ENCODE data around the gene IGFBP5. TPM values are rescaled to one million over a fixed set of nuclear protein-coding genes. Genes with fewer than 3 reads are reported as not detected.

The IGFBP5 gene
- total and polyA plus RNA-seq, 2 donors (not counting 3 experiments of a cell fraction or from before 2014, with no cell fraction given) = 0.06 TPM; not detected in 1

DNA sequence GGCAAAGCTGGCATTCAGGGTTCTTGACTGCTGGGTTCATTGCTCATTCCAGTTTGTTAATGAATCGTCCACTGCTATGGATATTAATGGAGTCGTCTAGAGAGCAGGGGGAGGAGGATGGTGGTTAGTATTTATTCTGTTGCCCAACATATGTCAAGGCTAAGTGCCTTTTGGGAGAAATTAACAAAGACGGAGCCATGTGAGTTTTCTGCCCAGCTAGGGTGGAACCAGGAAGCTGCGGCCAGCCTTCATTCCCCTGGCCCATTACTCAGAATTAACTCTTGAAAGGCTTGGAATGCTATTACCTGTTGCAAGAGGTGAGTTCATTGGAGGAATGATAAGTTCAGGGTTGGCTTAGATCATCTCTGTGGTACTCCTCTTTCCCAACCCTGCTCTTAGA lies 42.8 kb downstream of the IGFBP5 start:
- H3K36me3 ChIP-seq (ENCODE audit: control insufficient read depth in 2 of 2, extremely low read depth in 1 of 2, insufficient read depth in 2 of 2, low read length in 2 of 2) = no peaks in the 10 kb centered on the region
- dilution Hi-C loops (cut with MboI; ENCODE audit: extremely low pct_ligation_motif_present, low sequenced_read_pairs) = loop anchor here (10.0 kb wide), 1 partner anchor 128 kb away; no protein-coding TSS in a partner anchor
- no peaks in the 10 kb centered on the region for H4K20me1 ChIP-seq (replicated peaks; ENCODE audit: control insufficient read depth, extremely low read depth, insufficient read depth, low read length)
- no TSS peak for BruUV-seq (replicated peaks)
- no peak overlapping the region for H3K4me3 ChIP-seq (replicated peaks in 1 of 3; ENCODE audit: insufficient read depth in 1 of 3, low read depth in 1 of 3, low read length in 3 of 3)
- ChIA-PET POLR2A (no interaction called here), CTCF (interaction anchor here (1.3 kb wide), 1 partner anchor 9 kb away, joined by 4 read pairs; no protein-coding TSS in a partner anchor)
- no peaks in the 10 kb centered on the region for H3K9me1 ChIP-seq (replicated peaks; ENCODE audit: control insufficient read depth, extremely low read depth, insufficient read depth, low read length)
- DNase-seq (ENCODE audit: low read depth, low spot score) = no peak
- H3K4me2 ChIP-seq (ENCODE audit: insufficient read depth, low read length) = no peak overlapping the region
- intact Hi-C loops (cut with micrococcal nuclease) = no loop called here
- H3K27me3 ChIP-seq (ENCODE audit: control insufficient read depth in 2 of 2, insufficient read depth in 2 of 2, low read length in 2 of 2) = no peaks in the 10 kb centered on the region
- no peak overlapping the region for H2AFZ ChIP-seq (ENCODE audit: low read depth, low read length)
- TF ChIP-seq POLR2A (IDR thresholded peaks at IDR 0.05; ENCODE audit: low read depth, low read length) (no peak), JUN (IDR thresholded peaks at IDR 0.05; ENCODE audit: borderline replicate concordance, insufficient read depth, insufficient read length, low read depth) (no peak), MYC (IDR thresholded peaks at IDR 0.05; ENCODE audit: low read depth, low read length) (no peak), EZH2 (IDR thresholded peaks at IDR 0.05; ENCODE audit: borderline replicate concordance, low read depth, low read length, severe bottlenecking) (no peak), GATA2 (IDR thresholded peaks at IDR 0.05; ENCODE audit: insufficient read depth, insufficient read length, low read depth, low read length) (no peak)
- H3K4me1 ChIP-seq (ENCODE audit: control insufficient read depth, extremely low read depth, insufficient read depth, low read length) = peaks cover 17% of the 10 kb centered on the region
- no peaks in the 10 kb centered on the region for H3K9me3 ChIP-seq (replicated peaks; ENCODE audit: control insufficient read depth, insufficient read depth, low read length)
- H3K79me2 ChIP-seq (ENCODE audit: control insufficient read depth, insufficient read depth, low read length) = peaks cover 4% of the 10 kb centered on the region
- no peak overlapping the region for H3K9ac ChIP-seq (replicated peaks; ENCODE audit: extremely low read depth, insufficient read depth, low read length)
- no peak for FAIRE-seq
- H3K27ac ChIP-seq (ENCODE audit: insufficient read depth, low read depth, low read length) = no peak overlapping the region

DNA sequence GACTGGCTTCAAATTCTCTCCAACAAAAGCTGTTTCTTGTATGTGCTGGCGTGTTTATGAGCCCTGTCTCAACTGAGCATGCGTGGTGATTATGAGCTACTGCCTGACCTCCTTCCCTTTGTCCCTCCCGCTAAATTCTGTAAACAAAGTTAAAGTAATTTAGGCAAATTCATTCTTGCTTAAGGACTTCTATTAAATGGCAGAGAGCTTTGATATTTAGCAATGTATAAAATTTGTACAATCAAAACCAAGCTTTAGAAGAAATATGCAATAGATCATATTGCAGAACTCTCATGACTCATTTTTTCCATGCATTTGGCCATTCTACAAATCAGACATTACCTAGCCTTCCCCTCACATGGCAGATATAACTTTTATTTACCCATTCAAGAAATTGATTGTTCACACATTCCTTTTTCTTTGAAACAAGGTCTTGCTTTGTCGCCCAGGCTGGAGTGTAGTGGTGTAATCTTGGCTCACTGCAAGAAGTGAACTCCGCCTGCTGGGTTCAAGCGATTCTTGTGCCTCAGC lies 43.9 kb downstream of the IGFBP5 start:
- DNase-seq (ENCODE audit: low read depth, low spot score) (peak; percentile 55), FAIRE-seq (no peak)
- H3K9me3 ChIP-seq (replicated peaks; ENCODE audit: control insufficient read depth, insufficient read depth, low read length) = no peaks in the 10 kb centered on the region
- no peaks in the 10 kb centered on the region for H4K20me1 ChIP-seq (replicated peaks; ENCODE audit: control insufficient read depth, extremely low read depth, insufficient read depth, low read length)
- no peaks in the 10 kb centered on the region for H3K9me1 ChIP-seq (replicated peaks; ENCODE audit: control insufficient read depth, extremely low read depth, insufficient read depth, low read length)
- H3K4me1 ChIP-seq (ENCODE audit: control insufficient read depth, extremely low read depth, insufficient read depth, low read length) = peaks cover 17% of the 10 kb centered on the region
- no peak overlapping the region for H2AFZ ChIP-seq (ENCODE audit: low read depth, low read length)
- intact Hi-C loops (cut with micrococcal nuclease) = no loop called here
- H3K9ac ChIP-seq (replicated peaks; ENCODE audit: extremely low read depth, insufficient read depth, low read length) = no peak overlapping the region
- no peak overlapping the region for H3K4me2 ChIP-seq (ENCODE audit: insufficient read depth, low read length)
- no peaks in the 10 kb centered on the region for H3K36me3 ChIP-seq (ENCODE audit: control insufficient read depth in 2 of 2, extremely low read depth in 1 of 2, insufficient read depth in 2 of 2, low read length in 2 of 2)
- ChIA-PET CTCF (interaction anchor here (1.3 to 3.0 kb wide), 3 partner anchors 10 to 132 kb away, joined by 4 to 19 read pairs (median 4); no protein-coding TSS in a partner anchor), POLR2A (no interaction called here)
- TF ChIP-seq MYC (IDR thresholded peaks at IDR 0.05; ENCODE audit: low read depth, low read length) = no peak
- TF ChIP-seq GATA2 (IDR thresholded peaks at IDR 0.05; ENCODE audit: insufficient read depth, insufficient read length, low read depth, low read length) = no peak
- TF ChIP-seq JUN (IDR thresholded peaks at IDR 0.05; ENCODE audit: borderline replicate concordance, insufficient read depth, insufficient read length, low read depth) = no peak
- TF ChIP-seq, protein P1, sequence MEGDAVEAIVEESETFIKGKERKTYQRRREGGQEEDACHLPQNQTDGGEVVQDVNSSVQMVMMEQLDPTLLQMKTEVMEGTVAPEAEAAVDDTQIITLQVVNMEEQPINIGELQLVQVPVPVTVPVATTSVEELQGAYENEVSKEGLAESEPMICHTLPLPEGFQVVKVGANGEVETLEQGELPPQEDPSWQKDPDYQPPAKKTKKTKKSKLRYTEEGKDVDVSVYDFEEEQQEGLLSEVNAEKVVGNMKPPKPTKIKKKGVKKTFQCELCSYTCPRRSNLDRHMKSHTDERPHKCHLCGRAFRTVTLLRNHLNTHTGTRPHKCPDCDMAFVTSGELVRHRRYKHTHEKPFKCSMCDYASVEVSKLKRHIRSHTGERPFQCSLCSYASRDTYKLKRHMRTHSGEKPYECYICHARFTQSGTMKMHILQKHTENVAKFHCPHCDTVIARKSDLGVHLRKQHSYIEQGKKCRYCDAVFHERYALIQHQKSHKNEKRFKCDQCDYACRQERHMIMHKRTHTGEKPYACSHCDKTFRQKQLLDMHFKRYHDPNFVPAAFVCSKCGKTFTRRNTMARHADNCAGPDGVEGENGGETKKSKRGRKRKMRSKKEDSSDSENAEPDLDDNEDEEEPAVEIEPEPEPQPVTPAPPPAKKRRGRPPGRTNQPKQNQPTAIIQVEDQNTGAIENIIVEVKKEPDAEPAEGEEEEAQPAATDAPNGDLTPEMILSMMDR (IDR thresholded peaks at IDR 0.05; ENCODE audit: extremely low read depth in 1 of 2, insufficient read depth in 1 of 2, low read depth in 1 of 2, low read length in 2 of 2) = no peak
- TF ChIP-seq POLR2AphosphoS5 (IDR thresholded peaks at IDR 0.05; ENCODE audit: insufficient read depth, low read depth, low read length) = no peak
- no peak for TF ChIP-seq EZH2 (IDR thresholded peaks at IDR 0.05; ENCODE audit: borderline replicate concordance, low read depth, low read length, severe bottlenecking)
- no peak for TF ChIP-seq FOS (IDR thresholded peaks at IDR 0.05; ENCODE audit: borderline replicate concordance, insufficient read depth, low read length)
- TF ChIP-seq, protein P2, sequence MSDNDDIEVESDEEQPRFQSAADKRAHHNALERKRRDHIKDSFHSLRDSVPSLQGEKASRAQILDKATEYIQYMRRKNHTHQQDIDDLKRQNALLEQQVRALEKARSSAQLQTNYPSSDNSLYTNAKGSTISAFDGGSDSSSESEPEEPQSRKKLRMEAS (IDR thresholded peaks at IDR 0.05; ENCODE audit: insufficient read depth, insufficient read length) = no peak
- TF ChIP-seq POLR2A (IDR thresholded peaks at IDR 0.05; ENCODE audit: low read depth, low read length) = no peak
- BruUV-seq (replicated peaks) = no TSS peak
- dilution Hi-C loops (cut with MboI; ENCODE audit: extremely low pct_ligation_motif_present, low sequenced_read_pairs) = loop anchor here (10.0 kb wide), 1 partner anchor 127 kb away; no protein-coding TSS in a partner anchor
- H3K27ac ChIP-seq (ENCODE audit: insufficient read depth, low read depth, low read length) = no peak overlapping the region
- no peaks in the 10 kb centered on the region for H3K27me3 ChIP-seq (ENCODE audit: control insufficient read depth in 2 of 2, insufficient read depth in 2 of 2, low read length in 2 of 2)
- H3K4me3 ChIP-seq (replicated peaks in 1 of 3; ENCODE audit: insufficient read depth in 1 of 3, low read depth in 1 of 3, low read length in 3 of 3) = no peak overlapping the region
- peaks cover 6% of the 10 kb centered on the region for H3K79me2 ChIP-seq (ENCODE audit: control insufficient read depth, insufficient read depth, low read length)
